ENCODE data around the gene LY6G6C. TPM values are rescaled to one million over a fixed set of nuclear protein-coding genes. Genes with fewer than 3 reads are reported as not detected.

The LY6G6C gene
- total and polyA plus RNA-seq, 4 donors: not detected

DNA sequence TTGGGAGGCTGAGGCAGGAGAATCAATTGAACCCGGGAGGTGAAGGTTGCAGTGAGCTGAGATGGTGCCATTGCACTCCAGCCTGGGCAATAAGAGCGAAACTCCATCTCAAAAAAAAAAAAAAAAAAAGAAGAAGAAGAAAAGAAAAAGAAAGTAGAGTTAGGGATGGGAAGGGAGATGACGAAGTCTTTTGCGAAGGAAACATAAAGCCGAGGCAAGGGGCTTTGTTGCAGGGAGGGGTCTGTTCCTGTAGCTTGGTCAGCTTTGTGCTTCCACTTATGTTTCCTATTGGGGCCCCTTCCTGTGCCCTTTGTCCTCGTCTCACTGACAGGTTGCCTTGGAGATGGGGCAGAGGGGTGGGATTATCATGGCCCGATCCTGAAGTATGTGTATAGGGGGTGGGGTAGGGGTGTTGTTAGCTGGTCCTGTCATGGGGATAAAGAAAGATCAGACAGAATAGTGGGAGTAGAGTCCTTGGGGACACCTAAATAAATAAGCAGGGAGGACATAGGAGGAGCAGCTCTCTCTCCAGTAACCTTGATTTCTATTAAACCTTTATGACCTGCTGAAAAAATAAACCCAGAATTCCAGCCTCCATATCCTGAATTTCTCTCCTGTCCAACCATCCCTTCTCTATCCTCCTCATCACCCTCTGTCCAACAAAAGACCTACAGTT, 15.9 kb upstream of the LY6G6C start:
- no peak overlapping the region for H3K4me3 ChIP-seq (ENCODE audit: low read length in 2 of 2)
- DNase-seq (no peak), ATAC-seq (ENCODE audit: low FRiP score) (no peak)
- no peaks in the 10 kb centered on the region for H3K9me3 ChIP-seq (ENCODE audit: control insufficient read depth, low read length)
- WGBS, 2 donors: 74 to 77% methylated on average over 7 of the region's 7 CpGs
- no peak overlapping the region for H3K27ac ChIP-seq (ENCODE audit: low read depth in 1 of 2, low read length in 2 of 2)
- H3K36me3 ChIP-seq (ENCODE audit: control insufficient read depth in 1 of 2, insufficient read depth in 2 of 2, low read length in 1 of 2): peaks cover 2% of the 10 kb centered on the region in 2 donors
- no peaks in the 10 kb centered on the region for H3K4me1 ChIP-seq (ENCODE audit: control insufficient read depth in 1 of 2, insufficient read depth in 2 of 2, low read length in 2 of 2)
- H3K27me3 ChIP-seq (ENCODE audit: control insufficient read depth in 1 of 2, insufficient read depth in 2 of 2, low read length in 1 of 2): no peaks in the 10 kb centered on the region
- intact Hi-C loops (cut with DNase I): loop anchor here (5.0 kb wide), 2 partner anchors 55 to 60 kb away; partner anchors contain the start of gene VARS1 (in 1 of the 2)

DNA sequence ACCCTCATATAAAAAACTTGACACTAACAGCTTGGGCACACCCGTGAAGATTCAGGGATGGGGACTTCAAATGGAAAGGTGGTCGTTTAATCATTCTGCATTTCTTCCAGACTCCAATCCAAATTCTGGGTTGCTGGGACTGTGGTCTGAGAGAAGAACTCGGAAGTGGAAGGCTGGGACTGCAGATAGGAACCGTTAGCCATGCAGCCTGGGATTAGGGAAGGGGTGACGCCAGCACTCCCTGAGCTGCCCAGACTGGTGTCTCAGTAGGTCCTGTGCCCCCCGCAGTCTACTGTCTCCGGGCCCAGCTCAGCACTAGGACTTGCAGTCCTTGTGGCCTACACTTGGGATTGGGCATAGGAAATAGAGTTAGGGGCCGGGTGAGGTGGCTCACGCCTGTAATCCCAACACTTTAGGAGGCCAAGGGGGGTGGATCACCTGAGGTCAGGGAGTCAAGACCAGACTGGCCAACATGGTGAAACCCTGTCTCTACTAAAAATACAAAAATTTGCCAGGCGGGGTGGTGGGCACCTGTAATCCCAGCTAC, 15.3 kb upstream of the LY6G6C start:
- Histone ChIP-seq H3K36me3 (ENCODE audit: control insufficient read depth in 1 of 2, insufficient read depth in 2 of 2, low read length in 1 of 2) (peaks cover 2% of the 10 kb centered on the region in 2 donors), H3K27ac (ENCODE audit: low read depth in 1 of 2, low read length in 2 of 2) (peak overlapping the region in 1 of 2 donors; percentile 82), H3K4me3 (ENCODE audit: low read length in 2 of 2) (peak overlapping the region; percentile 78 to 90), H3K4me1 (ENCODE audit: control insufficient read depth in 1 of 2, insufficient read depth in 2 of 2, low read length in 2 of 2) (no peaks in the 10 kb centered on the region), H3K27me3 (ENCODE audit: control insufficient read depth in 1 of 2, insufficient read depth in 2 of 2, low read length in 1 of 2) (no peaks in the 10 kb centered on the region), H3K9me3 (ENCODE audit: control insufficient read depth, low read length) (no peaks in the 10 kb centered on the region)
- WGBS, 2 donors: 33 to 37% methylated on average over 10 of the region's 10 CpGs
- intact Hi-C loops (cut with DNase I): loop anchor here (1.0 to 5.0 kb wide), 3 partner anchors 55 to 93 kb away; partner anchors contain the start of gene VARS1 (in 1 of the 2)
- ATAC-seq (ENCODE audit: low FRiP score) (no peak), DNase-seq (no peak)

GRCh38 chr6:31736021-31736767, 14.6 kb upstream of the LY6G6C start, which contains the start of gene CLIC1:
TSS of gene CLIC1 (minus strand) at chr6:31736530. CDS start at chr6:31736300, 230 bp downstream.
- Histone ChIP-seq H3K36me3 (ENCODE audit: control insufficient read depth in 1 of 2, insufficient read depth in 2 of 2, low read length in 1 of 2) (peaks cover 2% of the 10 kb centered on the region in 2 donors), H3K4me3 (ENCODE audit: low read length in 2 of 2) (peak within 1 kb of the TSS; percentile 78 to 90), H3K9me3 (ENCODE audit: control insufficient read depth, low read length) (no peaks in the 10 kb centered on the region), H3K27ac (ENCODE audit: low read depth in 1 of 2, low read length in 2 of 2) (peak within 1 kb of the TSS; percentile 81 to 82), H3K4me1 (ENCODE audit: control insufficient read depth in 1 of 2, insufficient read depth in 2 of 2, low read length in 2 of 2) (no peaks in the 10 kb centered on the region), H3K27me3 (ENCODE audit: control insufficient read depth in 1 of 2, insufficient read depth in 2 of 2, low read length in 1 of 2) (no peaks in the 10 kb centered on the region)
- DNase-seq (peak; percentile 93 to 97), ATAC-seq (ENCODE audit: low FRiP score) (peak; percentile 86)
- 0% methylated on average over 24 of the region's 24 CpGs for WGBS, 2 donors
- intact Hi-C loops (cut with DNase I): loop anchor here (1.0 to 5.0 kb wide), 3 partner anchors 56 to 94 kb away; partner anchors contain the start of gene VARS1 (in 1 of the 2)

GRCh38 chr6:31734821-31735406, 13.4 kb upstream of the LY6G6C start:
- Histone ChIP-seq H3K27me3 (ENCODE audit: control insufficient read depth in 1 of 2, insufficient read depth in 2 of 2, low read length in 1 of 2) (no peaks in the 10 kb centered on the region), H3K36me3 (ENCODE audit: control insufficient read depth in 1 of 2, insufficient read depth in 2 of 2, low read length in 1 of 2) (peaks cover 2% of the 10 kb centered on the region in 2 donors), H3K4me3 (ENCODE audit: low read length in 2 of 2) (peak overlapping the region; percentile 78 to 90), H3K4me1 (ENCODE audit: control insufficient read depth in 1 of 2, insufficient read depth in 2 of 2, low read length in 2 of 2) (no peaks in the 10 kb centered on the region), H3K9me3 (ENCODE audit: control insufficient read depth, low read length) (no peaks in the 10 kb centered on the region), H3K27ac (ENCODE audit: low read depth in 1 of 2, low read length in 2 of 2) (peak overlapping the region; percentile 46 to 82)
- ATAC-seq (ENCODE audit: low FRiP score) (no peak), DNase-seq (peak; percentile 70 to 81)
- 0 to 1% methylated on average over 18 of the region's 18 CpGs for WGBS, 2 donors
- intact Hi-C loops (cut with DNase I): loop anchor here (5.0 kb wide), 3 partner anchors 57 to 442 kb away; partner anchors contain the start of genes AGPAT1 (in 1 of the 2), RNF5 (in 1 of the 2) and VARS1 (in 1 of the 2)

DNA sequence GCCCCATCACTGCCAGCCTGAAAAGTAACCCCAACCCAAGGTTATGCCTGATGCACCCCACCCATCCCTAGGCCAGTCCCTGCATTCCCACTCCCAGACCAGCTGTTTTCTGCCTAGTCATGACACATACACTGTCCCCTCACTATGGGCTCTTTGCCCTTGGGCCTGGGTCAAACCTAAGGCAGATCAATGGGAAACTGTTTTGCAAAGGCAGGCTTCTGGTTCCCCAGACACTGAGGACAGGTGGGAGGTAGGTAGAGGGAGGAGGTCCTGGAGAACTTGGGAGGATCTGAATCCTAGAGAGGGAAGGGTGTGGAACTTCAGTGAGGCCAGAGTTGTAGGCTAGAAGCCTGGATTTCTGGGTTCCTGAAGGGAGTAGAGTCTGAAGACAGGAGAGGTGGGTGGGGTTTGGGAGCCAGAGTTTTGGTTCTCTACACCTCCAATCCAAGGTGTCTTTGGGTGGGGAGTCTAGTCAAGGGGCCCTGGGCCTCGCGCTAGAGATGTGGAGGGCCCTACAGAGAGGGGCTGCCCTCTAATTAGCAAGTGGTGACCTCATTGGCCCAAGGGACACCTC, 12.8 kb upstream of the LY6G6C start:
- Histone ChIP-seq H3K9me3 (ENCODE audit: control insufficient read depth, low read length) (no peaks in the 10 kb centered on the region), H3K36me3 (ENCODE audit: control insufficient read depth in 1 of 2, insufficient read depth in 2 of 2, low read length in 1 of 2) (peaks cover 2% of the 10 kb centered on the region in 2 donors), H3K27ac (ENCODE audit: low read depth in 1 of 2, low read length in 2 of 2) (peak overlapping the region in 1 of 2 donors; percentile 82), H3K27me3 (ENCODE audit: control insufficient read depth in 1 of 2, insufficient read depth in 2 of 2, low read length in 1 of 2) (no peaks in the 10 kb centered on the region), H3K4me1 (ENCODE audit: control insufficient read depth in 1 of 2, insufficient read depth in 2 of 2, low read length in 2 of 2) (no peaks in the 10 kb centered on the region), H3K4me3 (ENCODE audit: low read length in 2 of 2) (peak overlapping the region; percentile 78 to 90)
- no peak for ATAC-seq (ENCODE audit: low FRiP score)
- 13 to 14% methylated on average over 2 of the region's 2 CpGs for WGBS, 2 donors
- no peak for DNase-seq
- intact Hi-C loops (cut with DNase I): loop anchor here in 1 of 2 donors (5.0 kb wide), 1 partner anchor 443 kb away; the partner anchor contains the start of genes AGPAT1 and RNF5

- Histone ChIP-seq H3K4me3 (ENCODE audit: low read length in 2 of 2) (no peak overlapping the region), H3K27me3 (ENCODE audit: control insufficient read depth in 1 of 2, insufficient read depth in 2 of 2, low read length in 1 of 2) (no peaks in the 10 kb centered on the region), H3K9me3 (ENCODE audit: control insufficient read depth, low read length) (no peaks in the 10 kb centered on the region), H3K4me1 (ENCODE audit: control insufficient read depth in 1 of 2, insufficient read depth in 2 of 2, low read length in 2 of 2) (no peaks in the 10 kb centered on the region), H3K36me3 (ENCODE audit: control insufficient read depth in 1 of 2, insufficient read depth in 2 of 2, low read length in 1 of 2) (peaks cover 2% of the 10 kb centered on the region in 2 donors), H3K27ac (ENCODE audit: low read depth in 1 of 2, low read length in 2 of 2) (no peak overlapping the region)
- 81 to 83% methylated on average over 4 of the region's 4 CpGs for WGBS, 2 donors
- DNase-seq: no peak
- no peak for ATAC-seq (ENCODE audit: low FRiP score)
- intact Hi-C loops (cut with DNase I): loop anchor here in 1 of 2 donors (5.0 kb wide), 1 partner anchor 444 kb away; the partner anchor contains the start of genes AGPAT1 and RNF5
These were observed 12.2 kb upstream of the LY6G6C start for GRCh38 chr6:31733734-31734133.

- intact Hi-C loops (cut with DNase I): loop anchor here in 1 of 2 donors (5.0 kb wide), 1 partner anchor 445 kb away; the partner anchor contains the start of genes AGPAT1 and RNF5
- no peak for ATAC-seq (ENCODE audit: low FRiP score)
- H3K27ac ChIP-seq (ENCODE audit: low read depth in 1 of 2, low read length in 2 of 2): no peak overlapping the region
- no peaks in the 10 kb centered on the region for H3K4me1 ChIP-seq (ENCODE audit: control insufficient read depth in 1 of 2, insufficient read depth in 2 of 2, low read length in 2 of 2)
- no peak overlapping the region for H3K4me3 ChIP-seq (ENCODE audit: low read length in 2 of 2)
- H3K27me3 ChIP-seq (ENCODE audit: control insufficient read depth in 1 of 2, insufficient read depth in 2 of 2, low read length in 1 of 2): no peaks in the 10 kb centered on the region
- no peaks in the 10 kb centered on the region for H3K9me3 ChIP-seq (ENCODE audit: control insufficient read depth, low read length)
- no peak for DNase-seq
- WGBS, 2 donors: 79 to 88% methylated on average over 3 of the region's 3 CpGs
- peaks cover 2 to 3% of the 10 kb centered on the region in 2 donors for H3K36me3 ChIP-seq (ENCODE audit: control insufficient read depth in 1 of 2, insufficient read depth in 2 of 2, low read length in 1 of 2)
These were observed 10.5 kb upstream of the LY6G6C start for GRCh38 chr6:31732029-31732428.
